GM23338 (cell line): ENCODE results near the gene CHST11. TPM values are rescaled to one million over a fixed set of nuclear protein-coding genes. Genes with fewer than 3 reads are reported as not detected.

Experiments
- ATAC-seq: fragments of 200-7000 bp; cut with Tn5 transposase; 3 replicates; pipeline ENCODE4 v1.9.1; 2020
- DNase-seq: peaks from one replicate; pipeline ENCODE4 v3.0.0-alpha.2; 2015; ENCODE audit warnings: low spot score
- H2AFZ ChIP-seq: fragments of 200-600 bp; sonication (generic); 2 replicates; pipeline ENCODE4 v1.8.0; 2016; ENCODE audit warnings: antibody characterized with exemption, mild to moderate bottlenecking, moderate library complexity
- H3F3A ChIP-seq: fragments of 200-600 bp; sonication (generic); replicated peaks from 2 replicates; pipeline ENCODE4 v1.8.0; 2017; ENCODE audit warnings: antibody characterized with exemption, mixed run types, low read depth
- H3K27ac ChIP-seq: fragments of 200-600 bp; sonication (generic); 2 replicates; pipeline ENCODE4 v1.6.1; 2016; ENCODE audit warnings: low read depth
- H3K27me3 ChIP-seq: fragments of 200-600 bp; sonication (generic); 2 replicates; pipeline ENCODE4 v1.8.0; 2016; ENCODE audit warnings: mild to moderate bottlenecking, mixed run types, moderate library complexity; ENCODE audit not compliant: insufficient read depth
- H3K36me3 ChIP-seq: fragments of 200-600 bp; sonication (generic); 2 replicates; pipeline ENCODE4 v1.8.0; 2016; ENCODE audit warnings: mild to moderate bottlenecking; ENCODE audit not compliant: insufficient read depth
- H3K4me1 ChIP-seq: fragments of 200-600 bp; sonication (generic); 2 replicates; pipeline ENCODE4 v1.8.0; 2016; ENCODE audit warnings: mild to moderate bottlenecking, moderate library complexity; ENCODE audit not compliant: insufficient read depth
- H3K4me2 ChIP-seq: fragments of 200-600 bp; sonication (generic); 2 replicates; pipeline ENCODE4 v1.7.1; 2017; ENCODE audit warnings: mixed run types
- H3K4me3 ChIP-seq: fragments of 200-600 bp; sonication (generic); 2 replicates; pipeline ENCODE4 v1.6.1; 2016; ENCODE audit warnings: mixed run types
- H3K79me2 ChIP-seq: fragments of 200-600 bp; sonication (generic); replicated peaks from 2 replicates; pipeline ENCODE4 v1.8.0; 2017; ENCODE audit warnings: mild to moderate bottlenecking; ENCODE audit not compliant: insufficient read depth
- H3K9me2 ChIP-seq: fragments of 200-600 bp; sonication (generic); 2 replicates; pipeline ENCODE4 v1.8.0; 2017; ENCODE audit not compliant: insufficient read depth
- H4K20me1 ChIP-seq: fragments of 200-600 bp; sonication (generic); replicated peaks from 2 replicates; pipeline ENCODE4 v1.8.0; 2017; ENCODE audit warnings: mild to moderate bottlenecking; ENCODE audit not compliant: insufficient read depth
- H3K27ac Mint-ChIP-seq: 2 replicates; pipeline ENCODE4 v1.8.0; 2020; ENCODE audit warnings: inconsistent platforms, mild to moderate bottlenecking, moderate library complexity, mixed read lengths
- H3K27me3 Mint-ChIP-seq: 3 replicates; pipeline ENCODE4 v1.8.0; 2022; ENCODE audit warnings: low read depth, mild to moderate bottlenecking, moderate library complexity, mixed read lengths, inconsistent platforms; ENCODE audit not compliant: insufficient read depth, poor library complexity
- H3K36me3 Mint-ChIP-seq: 3 replicates; pipeline ENCODE4 v1.8.0; 2021; ENCODE audit warnings: low read depth, mild to moderate bottlenecking, inconsistent platforms, moderate library complexity, mixed read lengths
- H3K4me1 Mint-ChIP-seq: 3 replicates; pipeline ENCODE4 v1.8.0; 2020; ENCODE audit warnings: mild to moderate bottlenecking, inconsistent platforms, mixed read lengths
- H3K4me3 Mint-ChIP-seq: 3 replicates; pipeline ENCODE4 v1.8.0; 2021; ENCODE audit warnings: moderate library complexity, mild to moderate bottlenecking, inconsistent platforms, mixed read lengths
- H3K9me3 Mint-ChIP-seq: 3 replicates; pipeline ENCODE4 v1.8.0; 2020; ENCODE audit warnings: moderate library complexity, mild to moderate bottlenecking, inconsistent platforms, mixed read lengths
- CREB1 ChIP-seq: fragments of 250-450 bp; sonication (Bioruptor Pico); IDR thresholded peaks from 2 replicates; pipeline ENCODE4 v1.5.0; 2020; ENCODE audit warnings: low read depth, mild to moderate bottlenecking, moderate library complexity
- CTCF ChIP-seq, 2 experiments: fragments of 200-600 bp in 1 of 2; sonication (generic) in 1 of 2; conservative IDR thresholded peaks; 2 replicates each; pipeline versions ENCODE4 v1.5.1 to v1.6.1; 2016 to 2017; ENCODE audit warnings: antibody characterized with exemption in 2 of 2, low read depth in 2 of 2, mild to moderate bottlenecking in 2 of 2, moderate library complexity in 1 of 2
- ETS1 ChIP-seq: IDR thresholded peaks from 2 replicates; pipeline ENCODE4 v1.6.1; 2016; ENCODE audit warnings: antibody characterized with exemption
- EZH2 ChIP-seq: fragments of 200-600 bp; sonication (generic); IDR thresholded peaks from one replicate; pipeline ENCODE4 v1.8.0; 2017; ENCODE audit warnings: antibody characterized with exemption, mild to moderate bottlenecking, low read depth; ENCODE audit not compliant: unreplicated experiment
- EZH2phosphoT487 ChIP-seq: fragments of 200-600 bp; sonication (generic); IDR thresholded peaks from one replicate; pipeline ENCODE4 v1.8.1; 2018; ENCODE audit warnings: antibody characterized with exemption; ENCODE audit not compliant: unreplicated experiment
- JUNB ChIP-seq: IDR thresholded peaks from one replicate; pipeline ENCODE4 v1.6.1; 2016; ENCODE audit warnings: antibody characterized with exemption; ENCODE audit not compliant: unreplicated experiment
- NANOG ChIP-seq: IDR thresholded peaks from 2 replicates; pipeline ENCODE4 v1.6.1; 2016; ENCODE audit warnings: antibody characterized with exemption, borderline replicate concordance
- POLR2AphosphoS5 ChIP-seq: IDR thresholded peaks from 2 replicates; pipeline ENCODE4 v1.6.1; 2016; ENCODE audit warnings: antibody characterized with exemption, low read depth
- REST ChIP-seq: IDR thresholded peaks from one replicate; pipeline ENCODE4 v1.6.1; 2018; ENCODE audit warnings: antibody characterized with exemption; ENCODE audit not compliant: unreplicated experiment
- STAT1 ChIP-seq: IDR thresholded peaks from one replicate; pipeline ENCODE4 v1.6.1; 2016; ENCODE audit warnings: antibody characterized with exemption; ENCODE audit not compliant: unreplicated experiment
- ZNF114 ChIP-seq: fragments of 250-450 bp; sonication (Bioruptor Pico); IDR thresholded peaks from 2 replicates; pipeline ENCODE4 v1.5.0; 2020; ENCODE audit warnings: mild to moderate bottlenecking, moderate library complexity
- ZNF462 ChIP-seq: fragments of 250-450 bp; sonication (Bioruptor Pico); IDR thresholded peaks from 2 replicates; pipeline ENCODE4 v1.5.0; 2020; ENCODE audit warnings: mild to moderate bottlenecking, moderate library complexity
- polyA plus RNA-seq: library from polyadenylated mRNA; unstranded; fragments of >200 nt; fragmentation: Nextera tagmentation; extraction: Ambion mirVana; gene quantifications from 2 replicates; pipeline ENCODE4 v1.2.1, GENCODE V29; 2016
- total RNA-seq: library from RNA; depleted of rRNA; stranded (reverse); fragments of >200 nt; shearing (Covaris generic); gene quantifications from 2 replicates; pipeline ENCODE4 v1.2.3, GENCODE V29; 2014

The CHST11 gene
- total and polyA plus RNA-seq, 2 experiments from 2014 or later = 7.7 to 25.7 TPM

- H2AFZ ChIP-seq = no peak overlapping the region
- no peak overlapping the region for H3K27ac ChIP-seq
- H3K4me1 ChIP-seq = peaks cover 37% of the 10 kb centered on the region
- ATAC-seq (no peak), DNase-seq (no peak)
- peaks cover 6% of the 10 kb centered on the region; the same call in 1 of the 3 replicates for H3K36me3 Mint-ChIP-seq
- peaks cover 51% of the 10 kb centered on the region for H3K4me1 Mint-ChIP-seq
- TF ChIP-seq REST = no peak
- TF ChIP-seq CREB1 (CRISPR knock-in tag) = no peak
- no peak for TF ChIP-seq CTCF (conservative IDR thresholded peaks at IDR 0.05; ENCODE audit: low read depth in 2 of 2)
- no peak for TF ChIP-seq NANOG
- TF ChIP-seq POLR2AphosphoS5 = no peak
- TF ChIP-seq ZNF462 = no peak
- no peak for TF ChIP-seq EZH2phosphoT487
- TF ChIP-seq JUNB = no peak
- no peak for TF ChIP-seq ZNF114
- TF ChIP-seq STAT1 = no peak
- TF ChIP-seq ETS1 = no peak
- TF ChIP-seq EZH2 = no peak
- peaks cover 25% of the 10 kb centered on the region for H3K79me2 ChIP-seq
- peaks cover 7% of the 10 kb centered on the region; the same call in 1 of the 3 replicates for H3K9me3 Mint-ChIP-seq
- no peak overlapping the region for H3K4me2 ChIP-seq
- H3K27me3 Mint-ChIP-seq = peaks cover 2% of the 10 kb centered on the region
- H4K20me1 ChIP-seq = no peaks in the 10 kb centered on the region; the same call in 1 of the 2 replicates
- H3K4me3 Mint-ChIP-seq = no peak overlapping the region
- H3F3A ChIP-seq = peaks cover 9% of the 10 kb centered on the region; the same call in 1 of the 2 replicates
- H3K4me3 ChIP-seq = no peak overlapping the region
- H3K9me2 ChIP-seq = no peaks in the 10 kb centered on the region; the same call in 1 of the 2 replicates
- no peaks in the 10 kb centered on the region for H3K36me3 ChIP-seq
- H3K27me3 ChIP-seq = no peaks in the 10 kb centered on the region
- no peak overlapping the region for H3K27ac Mint-ChIP-seq
These were observed 52.2 kb downstream of the CHST11 start for GRCh38 chr12:104508752-104509446.
